ENCODE data around the gene NHERF2. TPM values are rescaled to one million over a fixed set of nuclear protein-coding genes. Genes with fewer than 3 reads are reported as not detected.

The NHERF2 gene
- total and polyA plus RNA-seq, 2 of the 4 experiments (the other 2 are of a cell fraction), result 18.6 to 77.8 TPM

DNA sequence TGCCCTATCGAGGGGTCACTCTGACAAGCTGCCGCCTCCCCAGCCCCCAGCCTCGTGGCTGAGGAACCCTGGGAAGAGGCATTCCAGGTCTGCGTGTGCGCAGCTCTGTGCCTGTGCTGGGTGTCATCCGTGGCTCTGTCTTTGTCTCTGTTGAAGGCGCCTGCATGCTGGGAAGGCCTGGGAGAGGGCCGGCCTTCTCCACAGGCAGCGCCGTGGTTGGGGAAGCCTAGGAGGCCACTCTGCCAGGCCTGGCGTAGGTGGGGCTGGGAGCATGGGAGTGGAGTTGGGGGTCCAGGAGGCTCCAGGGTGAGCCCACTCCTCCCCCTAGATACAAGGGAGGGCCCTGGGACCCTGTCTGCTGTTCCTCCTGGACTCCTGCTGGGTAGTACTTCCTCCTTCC lies 3.3 kb downstream of the NHERF2 start:
- H3K9ac ChIP-seq (ENCODE audit: low read depth, low read length), result no peak overlapping the region
- no peak overlapping the region for H3K18ac ChIP-seq (ENCODE audit: low read depth, low read length)
- H3K4ac ChIP-seq (ENCODE audit: low read depth, low read length), result no peak overlapping the region
- H4K8ac ChIP-seq (ENCODE audit: low read depth in 2 of 2, low read length in 2 of 2), result no peak overlapping the region
- no peak overlapping the region for H2AK9ac ChIP-seq (replicated peaks; ENCODE audit: low read depth, low read length, poor library complexity)
- dilution Hi-C loops (cut with HindIII; ENCODE audit: low sequenced_read_pairs, unreplicated experiment) (no loop called here), in situ Hi-C loops (cut with MboI; ENCODE audit: low sequenced_read_pairs) (no loop called here), intact Hi-C loops (cut with micrococcal nuclease) (no loop called here)
- peaks cover 15 to 68% of the 10 kb centered on the region in 2 experiments for H3K79me1 ChIP-seq (ENCODE audit: low read depth in 1 of 2, low read length in 2 of 2)
- H3K9me1 ChIP-seq (ENCODE audit: insufficient read depth, low read length), result peaks cover 11% of the 10 kb centered on the region
- no peak overlapping the region for H2AFZ ChIP-seq (replicated peaks; ENCODE audit: low read length, poor library complexity)
- H3K4me2 ChIP-seq (ENCODE audit: low read depth, low read length), result no peak overlapping the region
- no TSS peak for BruUV-seq (replicated peaks)
- H4K20me1 ChIP-seq (ENCODE audit: insufficient read depth, low read length), result peaks cover 15% of the 10 kb centered on the region
- no peak overlapping the region for H2BK20ac ChIP-seq (ENCODE audit: low read depth, low read length)
- H2AK5ac ChIP-seq (ENCODE audit: low read depth, low read length), result no peak overlapping the region
- no peak for ATAC-seq (ENCODE audit: low read depth)
- no peaks in the 10 kb centered on the region for H3K9me3 ChIP-seq (ENCODE audit: control insufficient read depth, insufficient read depth, low read length)
- ChIA-PET CTCF (no interaction called here), POLR2A (ENCODE audit: unreplicated experiment) (no interaction called here)
- peaks cover 19% of the 10 kb centered on the region for H3K36me3 ChIP-seq (ENCODE audit: control insufficient read depth, insufficient read depth, low read length)
- no peak overlapping the region for H2BK5ac ChIP-seq (ENCODE audit: low read depth, low read length, poor library complexity, severe bottlenecking)
- no peak for TF ChIP-seq NFE2L2 (IDR thresholded peaks at IDR 0.05; ENCODE audit: low read depth, low read length)
- TF ChIP-seq MAFK (IDR thresholded peaks at IDR 0.05; ENCODE audit: low read depth, low read length), result no peak
- H3K56ac ChIP-seq (ENCODE audit: extremely low read depth, insufficient read depth, low read length), result no peak overlapping the region
- 80% methylated on average over 1 of the region's 11 CpGs; no CpG with 5 or more reads in 1 of the 2 experiments for WGBS, 2 experiments (ENCODE audit: extremely low coverage in 2 of 2, insufficient read length in 1 of 2)
- no peak overlapping the region for H3K4me3 ChIP-seq (ENCODE audit: insufficient read depth, low read depth, low read length)
- H3K23ac ChIP-seq (ENCODE audit: low read depth, low read length), result no peak overlapping the region
- H3K14ac ChIP-seq (replicated peaks; ENCODE audit: low read depth, low read length), result no peak overlapping the region
- DNase-seq, result no peak
- H2BK120ac ChIP-seq (ENCODE audit: low read depth, low read length), result no peak overlapping the region
- H4K5ac ChIP-seq (ENCODE audit: low read depth, low read length), result no peak overlapping the region
- peaks cover 38% of the 10 kb centered on the region for H3K4me1 ChIP-seq (ENCODE audit: control insufficient read depth, insufficient read depth, low read length)
- no peak overlapping the region for H3K27ac ChIP-seq (ENCODE audit: insufficient read depth, low read length)
- no peak overlapping the region for H2BK15ac ChIP-seq (ENCODE audit: low read depth, low read length)
- no peaks in the 10 kb centered on the region for H3K27me3 ChIP-seq (ENCODE audit: control insufficient read depth, insufficient read depth, low read length)
- H4K91ac ChIP-seq (ENCODE audit: insufficient read depth, low read depth, low read length), result no peak overlapping the region
